HepG2 (cell line): Measurements from ENCODE around the gene NEK3. TPM values are rescaled to one million over a fixed set of nuclear protein-coding genes. Genes with fewer than 3 reads are reported as not detected.

ENCODE experiments used
- ARID4A ChIP-seq: sonication (generic); formaldehyde crosslinking; IDR thresholded peaks from 2 replicates; pipeline ENCODE4 v1.5.0; 2020; ENCODE audit warnings: mild to moderate bottlenecking, missing genetic modification reagents, borderline replicate concordance
- ATM ChIP-seq: fragments of 450-650 bp; IDR thresholded peaks from 2 replicates; pipeline ENCODE4 v1.7.1; 2017; ENCODE audit warnings: mild to moderate bottlenecking, borderline replicate concordance
- BCLAF1 ChIP-seq: fragments of 450-650 bp; IDR thresholded peaks from 2 replicates; pipeline ENCODE4 v1.6.1; 2017; ENCODE audit warnings: mild to moderate bottlenecking
- KAT8 ChIP-seq: IDR thresholded peaks from 2 replicates; pipeline ENCODE4 v1.6.1; 2016; ENCODE audit warnings: missing genetic modification reagents, missing compliant biosample characterization
- KLF11 ChIP-seq: IDR thresholded peaks from 2 replicates; pipeline ENCODE4 v1.6.1; 2016; ENCODE audit warnings: missing compliant biosample characterization
- RBM39 ChIP-seq: fragments of 200-400 bp; formaldehyde crosslinking; IDR thresholded peaks from one replicate; pipeline ENCODE4 v1.6.1; 2018; ENCODE audit warnings: antibody characterized with exemption, mild to moderate bottlenecking, low read depth, low read length; ENCODE audit not compliant: poor library complexity, severe bottlenecking
- STAG1 ChIP-seq: sonication (generic); formaldehyde crosslinking; IDR thresholded peaks from 2 replicates; pipeline ENCODE4 v1.4.0; 2020; ENCODE audit warnings: missing genetic modification reagents
- TARDBP ChIP-seq: sonication (generic); formaldehyde crosslinking; IDR thresholded peaks from 2 replicates; pipeline ENCODE4 v1.8.0; 2022; ENCODE audit warnings: mild to moderate bottlenecking, missing genetic modification reagents
- TIGD3 ChIP-seq: sonication (generic); formaldehyde crosslinking; IDR thresholded peaks from 2 replicates; pipeline ENCODE4 v1.5.1; 2020; ENCODE audit warnings: mild to moderate bottlenecking, missing genetic modification reagents, borderline replicate concordance
- XRCC5 ChIP-seq: fragments of 200-400 bp; formaldehyde crosslinking; optimal IDR thresholded peaks from 2 replicates; pipeline ENCODE3; 2017; ENCODE audit warnings: mild to moderate bottlenecking, low read length
- ZBTB2 ChIP-seq: sonication (generic); formaldehyde crosslinking; IDR thresholded peaks from 2 replicates; pipeline ENCODE4 v1.8.0; 2022; ENCODE audit warnings: low read depth, missing genetic modification reagents
- ZNF451 ChIP-seq: sonication (generic); formaldehyde crosslinking; IDR thresholded peaks from 2 replicates; pipeline ENCODE4 v1.5.0; 2020; ENCODE audit warnings: mild to moderate bottlenecking, missing genetic modification reagents
- ZNF580 ChIP-seq: IDR thresholded peaks from 2 replicates; pipeline ENCODE4 v1.6.1; 2016; ENCODE audit warnings: low read depth, borderline replicate concordance
- ZSCAN25 ChIP-seq: sonication (generic); formaldehyde crosslinking; IDR thresholded peaks from 2 replicates; pipeline ENCODE4 v1.8.0; 2022; ENCODE audit warnings: mild to moderate bottlenecking, missing genetic modification reagents
- ZSCAN5A ChIP-seq: sonication (generic); formaldehyde crosslinking; IDR thresholded peaks from 2 replicates; pipeline ENCODE4 v1.8.0; 2022; ENCODE audit warnings: mild to moderate bottlenecking, missing genetic modification reagents, borderline replicate concordance
- polyA plus RNA-seq, 8 experiments: library from polyadenylated mRNA; depleted of rRNA in 3 of 8; stranded (reverse) in 7 of 8; unstranded in 1 of 8; fragments of >200 nt; fragmentation: Illumina TruSeq in 4 of 8; extraction: Trizol in 4 of 8; gene quantifications; 2 replicates each; pipeline versions ENCODE4 v1.2.1 to v1.2.3, GENCODE V29; 2011 to 2016; ENCODE audit warnings: low read depth in 4 of 8, missing spikeins in 1 of 8, mixed read lengths in 1 of 8; ENCODE audit not compliant: insufficient read depth in 1 of 8
- total RNA-seq, 5 experiments: library from RNA; depleted of rRNA; stranded (reverse); fragments of >200 nt; fragmentation: Illumina TruSeq; extraction: Trizol; gene quantifications; 2 replicates each; pipeline ENCODE4 v1.2.3, GENCODE V29; 2016; ENCODE audit warnings: low read depth in 1 of 5

NEK3 gene
- total and polyA plus RNA-seq, 2 of the 13 experiments (the other 11 are each of a cell fraction or from before 2014, with no cell fraction given) = 36.7 to 68.2 TPM

- TF ChIP-seq ARID4A (CRISPR knock-in tag) (peak; percentile 90), TIGD3 (no peak), STAG1 (peak; percentile 95), KAT8 (peak; percentile 55), TARDBP (no peak), BCLAF1 (no peak), RBM39 (peak; percentile 29), ZNF580 (peak; percentile 65; the same call in 1 of the 2 replicates), ATM (no peak), ZSCAN25 (CRISPR knock-in tag) (no peak), ZNF451 (0 out of 2 replicates have a peak, but pooled peaks have one; percentile 40), ZBTB2 (CRISPR knock-in tag) (no peak), KLF11 (CRISPR knock-in tag) (peak; percentile 33; the same call in 1 of the 2 replicates), ZSCAN5A (no peak), XRCC5 (peak; percentile 89)
Observed at GRCh38 chr13:52128714-52129700, 30.4 kb downstream of the NEK3 start, which contains the start of gene NEK5 (continued).
